Hippocampal formation (tissue), 2 donors: ENCODE results near the gene PLCL1.
A peak's percentile ranks its signal among the peaks of the same experiment; 100 is the strongest.

ENCODE experiments used
- DNase-seq, 2 donors: peaks; one replicate each; lab custom pipeline; 2025; lab: John Stamatoyannopoulos, UW

Gene PLCL1

DNA sequence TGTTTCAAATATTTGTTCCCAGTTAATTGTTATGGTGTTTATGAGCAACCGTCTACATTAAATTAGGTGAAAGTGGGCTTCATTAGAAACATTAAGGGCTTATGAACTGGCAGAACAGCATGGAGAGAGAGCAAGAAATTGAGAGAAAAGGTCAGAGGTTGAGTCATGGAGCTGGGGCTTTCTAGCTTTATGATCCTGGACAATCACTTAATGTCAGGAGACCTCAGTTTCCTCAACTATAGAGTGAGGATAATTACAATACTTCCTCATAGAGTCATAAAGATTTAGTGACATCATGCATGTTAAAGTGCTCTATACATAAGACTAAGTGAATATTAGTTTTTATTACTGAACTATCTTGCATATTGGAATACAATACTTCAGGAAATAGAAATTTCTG lies 83.9 kb downstream of the PLCL1 start:
- no peak for DNase-seq

DNA sequence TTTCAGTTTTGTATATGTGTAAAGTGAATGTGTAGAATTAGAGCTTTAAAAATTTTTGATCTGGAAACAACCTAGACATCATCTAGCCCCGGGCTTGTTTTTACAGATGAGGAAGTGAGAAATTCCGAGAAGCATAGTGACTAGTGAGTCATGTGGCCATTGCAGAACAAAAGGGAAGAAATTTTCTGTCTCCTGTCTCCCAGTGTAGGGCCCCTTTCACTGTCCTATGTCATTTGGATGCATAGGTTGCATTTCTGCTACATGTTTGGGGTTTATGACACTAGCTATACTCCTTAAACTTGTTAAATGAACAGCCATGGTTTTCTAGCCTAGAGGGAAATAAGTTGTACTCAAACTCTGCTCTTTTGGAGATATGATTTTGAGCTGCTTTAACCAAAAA lies 84.6 kb downstream of the PLCL1 start:
- DNase-seq: peak in 1 of 2 donors; percentile 45

DNA sequence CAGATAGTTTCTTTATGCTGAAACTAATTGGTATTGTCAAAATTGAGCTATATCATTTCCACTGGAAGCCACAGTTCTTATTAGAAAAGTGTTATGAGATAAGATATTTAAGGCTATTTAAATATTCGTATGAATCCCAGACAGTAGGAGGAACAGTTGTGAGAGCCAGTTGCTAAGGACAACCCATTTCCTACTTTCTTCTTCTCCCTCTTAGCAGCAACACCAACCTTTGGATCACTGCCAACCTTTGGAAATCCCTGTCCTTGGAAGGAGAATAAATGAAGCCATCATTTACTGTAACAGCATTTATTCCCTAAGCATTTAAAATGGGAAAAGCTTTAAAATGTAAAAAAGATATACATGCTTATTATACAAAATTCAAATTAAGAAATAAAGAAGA lies 85.8 kb downstream of the PLCL1 start:
- no peak for DNase-seq

DNA sequence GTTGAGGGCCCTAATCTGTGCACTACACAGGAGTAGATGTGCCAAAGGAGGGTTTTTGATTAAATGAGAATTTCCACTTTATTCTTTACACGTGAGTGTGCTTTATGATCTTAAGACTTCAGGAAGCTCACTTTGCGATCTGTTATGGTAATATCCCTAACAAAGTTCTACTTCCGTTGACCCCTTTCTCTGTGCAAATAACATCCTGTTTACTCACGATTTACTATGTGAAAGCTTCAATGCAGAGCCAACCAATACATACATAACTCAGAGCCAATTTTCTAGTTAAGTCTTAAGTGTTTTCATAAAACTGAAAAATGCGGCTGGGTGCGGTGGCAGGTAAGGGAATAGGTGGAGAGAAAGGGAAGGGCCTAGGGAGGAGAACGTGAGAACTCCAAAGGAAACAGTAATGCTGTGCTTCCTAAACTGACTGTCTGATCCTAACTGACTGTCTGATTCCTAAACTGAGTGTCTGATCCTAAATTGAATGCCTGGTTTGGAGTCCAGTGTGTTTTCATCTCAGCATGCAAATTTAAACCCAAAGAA lies 87.6 kb downstream of the PLCL1 start:
- no peak for DNase-seq

DNA sequence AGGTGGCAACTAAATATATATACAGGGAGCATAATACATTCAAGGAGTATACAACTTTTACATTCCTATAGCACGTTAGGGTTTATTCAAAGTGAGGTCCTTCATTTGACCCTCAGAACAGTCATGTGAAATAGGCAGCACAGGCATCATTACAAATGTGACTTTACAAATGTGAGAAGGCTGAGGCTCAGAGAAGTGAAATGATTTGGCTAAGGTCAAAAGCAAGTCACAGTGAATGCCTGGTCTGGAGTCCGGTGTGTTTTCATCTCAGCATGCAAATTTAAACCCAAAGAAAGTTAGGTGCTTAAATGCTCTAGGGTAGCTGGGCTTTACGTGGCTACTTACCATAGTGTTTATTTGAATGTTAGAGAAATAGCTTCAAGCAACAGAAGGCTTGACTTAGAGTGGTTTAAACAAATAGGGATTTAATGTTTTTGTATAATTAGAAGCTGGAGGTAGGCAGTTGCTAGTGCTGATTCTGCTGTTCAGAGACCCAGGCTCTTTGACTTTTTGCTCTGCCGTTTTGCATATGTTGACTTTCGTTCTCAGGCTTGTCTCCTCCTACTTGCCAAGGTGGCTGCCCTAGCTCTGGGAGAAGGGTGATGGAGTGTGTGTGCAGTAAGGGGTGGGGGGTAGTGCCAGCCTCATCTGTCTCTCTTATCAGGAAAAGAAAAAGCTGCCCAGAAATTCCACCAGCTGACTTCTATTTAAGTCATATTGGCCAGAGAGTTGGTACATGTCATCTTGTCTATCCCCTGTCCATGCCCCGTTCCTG lies 89.2 kb downstream of the PLCL1 start:
- DNase-seq: no peak

DNA sequence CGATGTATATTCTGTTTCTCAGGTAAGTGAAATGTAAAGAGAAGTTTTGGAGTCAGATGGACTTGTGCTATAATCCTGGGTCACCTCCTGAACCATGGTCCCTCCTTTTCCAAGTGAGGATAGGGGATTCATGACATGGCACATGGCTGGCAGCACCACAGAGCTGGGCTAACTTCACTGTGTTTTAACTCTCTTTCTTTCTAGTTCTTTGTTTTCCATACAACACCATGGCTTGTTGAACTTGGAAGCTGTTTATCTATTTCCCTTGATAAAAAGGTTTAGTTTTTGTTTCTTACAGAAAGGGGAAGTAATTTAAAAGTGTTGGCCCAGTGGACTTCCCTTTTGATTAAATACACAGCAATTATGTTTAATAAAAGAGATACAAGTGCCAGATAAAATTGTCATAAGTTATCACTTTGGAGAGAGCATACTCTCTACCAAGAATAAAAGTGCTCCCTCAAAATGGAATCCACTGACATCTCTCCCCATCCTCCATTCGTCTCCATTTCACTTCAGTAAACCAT lies 90.4 kb downstream of the PLCL1 start:
- DNase-seq: no peak

DNA sequence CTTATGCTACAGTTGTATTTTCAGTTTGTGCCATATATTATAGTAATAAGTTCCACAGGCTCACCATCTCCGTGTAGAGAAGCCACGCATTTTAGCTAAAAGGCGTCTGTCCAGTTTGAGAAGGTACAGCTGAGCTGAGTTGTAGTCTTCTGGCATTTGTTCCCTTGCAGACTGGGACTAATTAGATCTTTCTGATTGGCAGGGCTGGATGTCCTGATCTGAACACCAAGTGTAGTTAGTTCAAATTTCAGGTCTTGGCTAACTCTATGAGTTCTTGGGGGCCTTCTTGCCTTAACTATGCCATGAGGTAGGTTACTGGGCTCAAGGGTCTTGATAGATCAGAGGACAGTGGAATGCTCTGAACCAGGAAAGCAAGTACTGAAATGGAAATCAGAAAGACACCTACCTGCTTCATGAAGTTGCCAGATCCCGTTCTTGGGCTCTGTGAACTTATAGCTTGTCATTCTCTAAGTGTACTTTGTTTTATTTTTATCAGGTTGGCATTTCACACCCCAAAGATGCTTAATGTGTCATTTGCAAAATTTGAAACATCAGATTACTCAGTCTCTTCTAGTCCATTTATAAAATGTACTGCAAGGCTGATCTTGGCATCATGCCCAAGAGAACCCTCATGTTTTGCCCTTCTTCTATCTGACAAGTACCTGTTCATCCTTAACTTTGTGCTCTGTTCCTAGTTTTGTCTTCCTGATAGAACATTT lies 93.7 kb downstream of the PLCL1 start:
- no peak for DNase-seq

DNA sequence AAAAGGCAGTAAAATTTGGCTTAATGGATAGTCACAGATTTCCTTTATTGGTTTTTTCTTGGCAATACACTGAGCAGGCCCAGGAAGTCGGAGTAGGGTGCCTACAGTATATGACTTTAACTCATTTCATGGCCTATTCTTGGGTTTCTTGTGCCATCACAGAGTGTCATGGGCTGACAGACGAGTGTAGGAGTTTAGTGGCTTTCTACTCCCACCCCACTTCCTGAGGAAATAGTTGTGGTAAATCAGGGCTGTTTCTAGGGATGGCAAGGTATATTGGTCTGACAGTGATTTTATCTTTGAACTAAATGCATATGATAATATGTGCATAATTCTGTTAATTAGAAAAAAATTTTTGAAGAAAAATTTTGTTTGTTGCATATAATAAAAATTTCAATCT lies 100.1 kb downstream of the PLCL1 start:
- DNase-seq: no peak

DNA sequence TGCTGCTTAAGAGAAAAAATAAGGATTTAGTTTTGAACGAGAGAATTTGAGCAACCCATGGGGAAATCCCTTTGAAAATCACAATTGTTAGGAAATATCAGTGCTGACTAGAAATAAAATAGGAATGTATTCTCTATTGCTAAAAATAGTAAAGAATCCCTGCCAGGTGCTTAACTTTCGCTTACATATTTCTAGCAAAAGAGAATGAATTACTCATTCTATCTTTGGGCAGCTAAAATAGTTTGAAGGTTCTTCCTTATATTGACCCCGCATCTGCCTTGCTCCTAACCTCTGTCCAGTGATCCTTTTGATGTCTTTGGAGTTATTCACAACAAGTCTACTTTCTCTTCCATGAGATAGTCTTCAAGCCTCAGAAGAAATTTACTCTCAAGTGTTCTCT lies 103.8 kb downstream of the PLCL1 start:
- no peak for DNase-seq

DNA sequence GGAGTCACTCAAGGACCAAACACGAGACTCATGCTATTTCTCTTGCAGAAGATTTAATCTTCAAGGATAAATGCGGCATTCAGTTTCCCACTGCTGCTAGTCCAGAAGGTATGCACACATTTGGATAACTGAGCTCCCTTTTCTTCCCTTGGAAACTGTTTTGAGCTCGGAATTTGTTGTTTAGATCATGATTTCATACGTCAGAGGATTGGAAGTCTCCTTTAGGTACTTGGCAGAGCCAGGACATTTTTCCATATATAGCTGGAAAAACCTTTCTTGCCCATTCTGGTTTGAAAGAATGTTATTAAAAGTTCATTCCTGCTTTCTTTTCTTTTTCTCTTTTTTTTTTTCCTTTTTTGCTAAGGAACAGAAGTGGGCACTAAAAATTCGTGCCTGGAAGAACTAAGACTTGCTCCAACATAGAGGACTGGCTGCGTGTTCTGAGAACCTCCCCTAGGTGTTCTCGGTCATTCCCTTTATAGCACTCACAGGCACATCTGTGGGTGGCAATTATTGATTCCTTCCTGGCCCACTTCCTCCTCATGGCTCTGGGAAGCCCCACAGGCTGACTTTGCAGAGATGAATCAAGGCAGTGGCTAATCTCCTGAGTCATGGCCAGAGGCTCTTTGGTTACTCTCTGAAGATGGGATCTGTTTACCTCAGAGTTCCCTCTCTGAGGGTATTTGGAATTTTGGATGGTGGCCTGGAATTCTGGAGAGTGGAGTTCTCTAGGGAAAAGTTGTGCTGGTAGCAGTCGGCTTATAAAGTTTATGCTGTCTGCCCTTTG lies 104.8 kb downstream of the PLCL1 start:
- no peak for DNase-seq

DNA sequence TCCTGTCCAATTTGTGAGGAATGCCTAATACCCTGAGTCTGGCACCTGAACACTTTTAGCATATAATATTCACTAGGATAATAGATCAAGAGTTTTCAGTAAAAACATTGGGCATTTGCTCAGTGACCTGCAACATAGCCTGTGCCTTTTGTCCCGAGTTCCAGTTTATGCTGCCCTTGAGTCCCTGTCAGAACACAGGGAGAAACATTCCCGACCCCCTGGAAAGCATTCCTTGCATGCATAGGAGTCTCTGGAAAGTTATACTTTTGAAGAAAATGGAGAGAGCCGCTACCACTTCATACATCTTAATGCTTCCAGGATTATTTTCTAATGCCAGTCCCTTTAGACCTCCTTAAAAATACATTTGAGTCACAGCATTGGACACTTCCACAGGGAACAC lies 107.3 kb downstream of the PLCL1 start:
- DNase-seq: no peak

DNA sequence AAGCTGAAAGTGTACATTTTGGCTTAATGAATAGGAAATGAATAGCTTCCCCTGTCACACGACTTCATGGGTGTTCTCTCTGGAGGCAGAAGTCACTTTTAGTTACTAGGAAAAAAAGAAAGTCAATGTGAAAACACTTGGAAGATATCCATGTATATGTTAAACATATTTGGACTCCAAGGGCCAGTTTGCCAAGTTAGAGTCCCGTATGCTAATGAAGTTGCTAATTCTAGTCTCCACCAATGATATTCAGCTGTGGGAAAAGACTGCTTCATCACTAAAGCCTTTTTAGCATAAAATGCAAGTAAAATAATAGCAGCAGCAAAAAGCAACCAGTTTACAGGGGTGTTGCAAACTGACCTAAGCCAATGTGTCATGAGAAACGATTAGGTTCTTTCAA lies 108.7 kb downstream of the PLCL1 start:
- no peak for DNase-seq

DNA sequence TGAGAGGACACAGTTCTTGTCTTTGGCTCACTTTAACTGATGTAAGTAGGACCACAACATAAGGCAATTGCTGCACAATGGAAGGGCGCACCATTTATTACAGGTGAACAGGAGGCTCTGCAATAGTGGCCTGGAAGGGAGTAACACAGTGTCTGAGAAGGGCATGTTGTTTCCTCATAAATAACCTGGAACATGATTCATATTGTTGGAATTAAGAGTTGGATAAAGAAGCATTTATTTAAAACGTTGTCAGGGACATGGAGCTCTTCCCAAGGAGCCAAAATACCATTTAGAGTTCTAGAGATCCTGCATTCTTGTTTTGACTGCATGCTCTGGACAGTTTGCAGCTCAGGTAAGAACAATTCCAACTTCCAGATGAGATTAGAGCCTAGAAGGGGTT lies 110.4 kb downstream of the PLCL1 start:
- no peak for DNase-seq

DNA sequence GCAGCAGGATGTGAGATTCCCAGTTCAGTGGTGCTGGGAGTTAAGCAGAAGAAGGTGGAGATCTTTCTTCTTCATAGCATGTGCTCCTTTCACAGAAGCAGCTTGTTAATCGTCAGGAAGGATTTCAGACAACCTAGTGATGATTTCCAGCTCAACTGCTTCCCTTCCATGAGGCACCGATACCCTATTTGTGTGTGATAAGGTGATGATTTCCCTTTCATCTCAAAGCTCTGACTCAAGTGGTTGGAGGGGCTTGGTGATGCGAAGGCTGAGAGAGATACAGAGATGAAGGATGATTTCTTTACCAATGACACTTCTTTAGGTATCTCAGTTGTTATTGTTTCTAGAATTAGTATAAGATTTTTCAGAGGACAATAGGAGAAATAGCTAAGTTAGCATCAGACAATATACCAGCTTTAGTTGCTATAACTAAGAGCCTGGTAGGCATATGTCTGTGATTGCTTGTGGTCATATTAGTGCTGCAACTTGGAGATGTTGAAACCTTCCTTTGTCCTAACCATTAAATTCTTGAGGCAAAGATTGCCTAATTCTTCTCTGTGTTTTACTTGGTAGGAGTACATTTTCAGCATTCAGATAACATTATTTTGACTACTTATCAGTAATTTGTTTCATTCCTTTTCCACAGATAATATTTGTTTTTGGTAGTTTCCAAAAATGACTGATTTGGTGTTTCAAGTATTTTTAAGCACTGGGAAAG lies 111.3 kb downstream of the PLCL1 start:
- DNase-seq: no peak

DNA sequence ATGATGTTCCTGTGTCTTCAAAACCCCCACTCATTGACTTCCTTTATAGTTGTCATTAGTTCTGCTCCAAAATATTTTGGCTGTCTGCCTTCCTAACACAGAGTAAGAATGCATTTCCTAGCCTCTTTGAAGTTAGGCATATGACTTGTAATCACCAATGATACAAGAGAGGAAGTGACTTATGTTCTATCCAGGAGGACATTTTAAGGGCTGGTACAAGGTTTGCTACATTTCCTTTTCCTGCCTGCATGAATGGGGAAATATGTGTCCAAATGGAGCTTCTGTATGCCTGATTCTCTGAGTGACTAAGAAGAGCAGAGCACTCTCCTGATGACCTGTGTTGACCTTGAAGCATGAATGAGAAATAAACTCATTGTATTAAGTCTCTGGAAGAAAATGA lies 115.1 kb downstream of the PLCL1 start:
- DNase-seq: no peak

DNA sequence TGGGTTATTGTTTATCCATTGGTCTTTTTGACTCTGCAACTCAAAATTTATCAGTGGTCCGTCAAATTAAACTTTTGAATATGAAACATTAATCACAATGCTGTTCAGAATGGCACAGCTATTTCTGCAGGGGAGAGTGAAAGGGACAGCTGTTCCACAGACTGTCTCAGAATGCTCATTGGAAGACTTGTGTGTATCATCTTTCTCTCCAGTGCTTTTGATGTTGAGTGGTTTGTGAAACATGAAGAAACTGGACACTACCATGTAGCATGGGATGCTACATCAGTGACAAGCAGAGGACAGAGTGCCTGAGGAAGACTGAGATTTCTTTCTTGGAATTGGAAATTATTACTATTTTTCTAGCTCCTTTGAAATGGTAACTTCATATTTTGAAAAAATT lies 115.7 kb downstream of the PLCL1 start:
- no peak for DNase-seq

DNA sequence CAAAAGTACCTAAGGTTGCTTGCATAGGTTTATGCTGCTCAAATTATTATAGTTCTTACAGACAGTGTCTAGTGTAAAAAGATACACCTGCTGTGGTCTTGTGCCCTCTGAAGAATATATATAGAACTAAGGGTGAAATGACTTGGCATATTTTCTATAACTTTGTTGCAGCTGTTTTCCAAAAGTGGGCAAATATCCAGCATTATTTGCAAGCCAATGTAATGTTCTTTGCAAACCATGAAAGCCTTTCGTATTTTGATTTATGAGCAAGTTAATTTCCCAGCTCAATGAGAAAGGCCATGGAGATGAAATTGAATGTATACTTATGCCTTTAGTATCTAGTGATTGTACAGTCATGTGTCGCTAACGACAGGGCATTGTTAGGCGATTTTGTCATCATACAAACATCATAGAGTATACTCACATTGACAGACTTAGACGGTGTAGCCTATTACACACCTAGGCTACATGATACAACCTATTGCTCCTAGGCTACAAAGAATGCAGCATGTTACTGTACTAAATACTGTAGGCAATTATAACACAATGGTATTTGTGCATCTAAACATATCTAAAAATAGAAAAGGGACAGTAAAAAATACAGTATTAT lies 116.3 kb downstream of the PLCL1 start:
- no peak for DNase-seq

DNA sequence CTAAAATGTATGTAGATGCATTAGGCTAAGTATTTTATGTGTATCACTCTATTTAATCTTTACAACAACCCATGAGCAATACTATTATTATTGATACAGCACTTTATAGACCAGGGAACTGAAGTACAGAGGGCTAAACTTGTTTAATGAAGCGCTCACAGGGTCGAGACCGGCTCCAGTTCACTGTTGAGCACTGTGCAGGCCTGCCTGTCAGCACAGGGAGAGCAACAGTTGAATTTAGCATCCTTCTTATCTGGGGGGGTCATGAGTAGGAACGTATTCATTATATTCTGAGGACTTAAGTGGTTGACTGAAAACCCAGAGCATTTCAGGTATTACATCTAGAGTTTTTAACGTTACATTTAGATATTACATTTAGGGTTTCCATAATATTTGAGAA lies 120.1 kb downstream of the PLCL1 start:
- no peak for DNase-seq

DNA sequence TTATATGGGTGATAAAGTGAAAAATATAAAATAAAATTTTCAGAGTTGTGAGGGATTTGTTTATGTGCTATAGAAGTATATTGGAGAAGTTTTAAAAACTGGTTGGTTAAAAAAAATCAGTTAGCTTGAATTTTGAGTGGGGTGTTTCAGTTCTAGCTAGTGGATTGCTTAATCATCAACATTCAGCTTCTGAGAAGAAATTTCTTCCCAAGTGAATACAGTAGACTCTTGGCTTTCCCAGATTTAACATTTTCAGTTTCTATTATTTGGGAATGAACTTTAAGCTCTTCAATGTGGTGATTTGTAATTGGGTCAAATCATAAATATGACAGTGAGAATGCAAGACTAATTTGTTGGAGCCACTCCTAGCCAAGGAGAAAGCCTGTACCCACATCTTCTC lies 120.8 kb downstream of the PLCL1 start:
- DNase-seq: no peak

DNA sequence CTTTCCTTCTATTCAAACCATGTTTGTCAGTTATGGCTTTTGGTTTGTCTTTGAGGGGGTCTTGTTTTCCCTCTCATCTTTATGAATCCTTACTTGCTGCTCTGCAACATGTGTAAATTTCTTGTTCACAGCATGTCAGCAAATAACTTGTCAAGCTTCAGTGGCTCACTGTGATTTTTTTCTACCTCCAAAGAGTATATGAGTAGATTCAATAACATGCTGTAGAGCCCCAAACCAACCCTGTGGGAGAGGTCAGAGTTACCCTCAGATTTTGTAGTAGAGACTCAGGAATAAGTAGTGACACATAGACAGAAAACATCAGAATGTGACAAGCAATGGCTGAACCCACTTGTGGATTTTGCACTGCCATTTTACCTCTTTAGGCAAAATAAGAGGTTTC lies 121.6 kb downstream of the PLCL1 start:
- DNase-seq: no peak

DNA sequence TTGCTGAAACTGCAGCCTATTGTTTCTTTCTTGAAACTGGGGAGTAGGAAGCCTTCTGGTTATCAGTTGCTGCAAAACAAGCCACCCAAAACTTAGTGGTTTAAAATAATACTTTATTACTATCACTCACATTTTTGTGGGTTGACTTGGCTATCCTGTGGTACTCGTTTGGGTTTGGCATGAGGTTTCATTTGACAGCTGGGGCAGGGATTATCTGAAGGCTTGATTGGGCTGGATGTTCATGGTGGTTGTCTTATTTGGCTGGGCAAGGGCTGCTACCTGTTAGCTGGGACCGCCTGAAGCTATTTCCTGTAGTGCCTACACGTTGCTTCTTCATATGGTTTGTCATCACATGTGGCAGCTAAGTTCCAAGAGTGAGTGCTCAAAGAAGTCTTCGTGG lies 122.3 kb downstream of the PLCL1 start:
- no peak for DNase-seq
